NCI-H2196 treated with DMSO at 0.1 percent for 48 hours (cell line): ENCODE data around the gene PSAPL1.

Experiments
- DNase-seq: peaks from one replicate; lab custom pipeline; 2025; ENCODE audit not compliant: unreplicated experiment; lab: John Stamatoyannopoulos, UW

The PSAPL1 gene

GRCh38 chr4:7420661-7421040 lies 14.1 kb downstream of the PSAPL1 start:
- no peak for DNase-seq

GRCh38 chr4:7419961-7420660 lies 14.6 kb downstream of the PSAPL1 start:
- DNase-seq: no peak

- DNase-seq: no peak
Observed at GRCh38 chr4:7418131-7418943, 16.4 kb downstream of the PSAPL1 start.

DNA sequence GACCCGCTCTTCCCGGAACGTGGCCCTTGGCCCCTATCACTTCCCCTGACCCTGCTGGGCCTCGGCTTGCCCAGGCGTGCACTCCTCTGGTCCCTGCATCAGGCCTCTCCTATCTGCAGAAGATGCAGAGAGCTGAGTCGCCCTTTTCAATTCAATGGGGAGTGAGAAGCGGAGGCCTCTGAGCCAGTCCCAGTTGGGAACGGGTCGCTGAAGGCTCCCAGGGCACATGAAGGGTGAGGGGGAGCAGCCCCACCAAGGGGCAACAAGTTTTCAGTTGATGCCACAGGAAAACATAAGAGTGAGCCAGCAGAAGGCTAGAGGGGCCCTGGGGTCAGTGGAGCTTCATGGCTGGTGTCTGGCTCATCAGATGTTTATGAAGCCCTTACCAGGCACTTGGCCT lies 17.1 kb downstream of the PSAPL1 start:
- DNase-seq: no peak

DNA sequence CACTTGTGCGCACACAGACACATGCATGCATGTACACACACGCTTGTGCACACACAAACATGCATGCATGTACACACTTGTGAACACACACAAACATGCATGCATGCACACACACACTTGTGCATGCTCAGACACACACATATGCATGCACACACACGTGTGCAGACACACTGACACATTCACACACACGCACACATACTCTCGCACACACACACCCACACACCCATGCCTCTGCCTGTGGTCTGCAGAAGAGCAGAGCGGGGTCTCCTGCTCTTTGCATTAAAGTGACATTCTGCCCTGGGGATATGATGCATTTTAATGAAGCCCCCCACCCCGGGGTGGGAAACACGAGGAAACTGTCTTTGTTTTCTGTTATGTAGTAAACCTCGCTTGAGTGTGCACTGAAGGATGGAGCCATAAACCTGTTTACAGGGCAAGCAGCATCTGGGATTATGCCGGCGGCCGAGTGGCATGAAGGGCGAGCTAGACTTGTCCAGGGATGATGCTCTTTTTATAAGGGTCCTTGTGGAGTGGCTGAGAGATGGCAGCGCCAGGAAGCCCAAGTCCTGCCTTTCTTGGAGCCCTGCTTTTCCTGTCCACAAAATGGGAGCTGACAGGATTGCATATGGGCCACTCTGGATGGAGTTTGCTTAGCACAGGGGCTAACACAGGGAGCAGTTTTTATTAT lies 17.8 kb downstream of the PSAPL1 start:
- DNase-seq: no peak

- no peak for DNase-seq
Observed at GRCh38 chr4:7415927-7416686, 18.6 kb downstream of the PSAPL1 start.

DNA sequence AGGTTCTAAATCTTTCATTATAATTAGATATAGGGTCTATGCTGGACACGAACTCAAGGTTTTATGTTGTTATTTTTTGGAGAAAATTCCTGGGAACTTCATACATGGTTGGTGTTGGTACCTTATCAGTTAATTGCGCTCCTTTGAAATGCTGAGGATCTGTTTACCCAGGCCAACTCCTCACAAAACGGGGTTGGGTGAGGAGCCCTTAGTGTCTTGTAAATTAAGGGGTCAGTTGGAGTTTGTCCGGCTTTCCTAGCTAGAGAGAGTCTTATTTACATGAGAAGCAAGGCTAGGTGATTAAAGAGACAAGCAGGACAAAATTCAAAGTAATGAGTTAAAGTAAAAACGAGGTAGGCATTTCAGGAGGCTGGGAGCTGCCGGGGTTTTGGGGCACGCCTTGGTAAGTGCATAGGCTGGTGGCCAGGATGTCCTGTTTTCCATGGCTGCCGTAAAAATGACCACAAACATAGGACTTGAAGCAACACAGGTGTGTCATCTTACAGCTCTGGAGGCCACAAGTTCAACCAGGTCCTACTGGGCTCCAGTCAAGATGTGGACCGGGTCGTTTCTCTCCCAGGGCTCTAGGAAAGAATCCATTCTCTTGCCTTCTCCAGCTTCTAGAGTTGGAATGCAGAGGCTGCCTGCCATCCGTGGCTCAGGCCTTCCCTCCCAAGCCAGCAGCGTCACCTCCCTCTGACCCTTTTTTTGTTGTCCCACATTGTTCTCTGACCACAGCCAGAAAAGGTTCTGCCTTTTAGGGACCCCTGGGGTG lies 19.8 kb downstream of the PSAPL1 start:
- DNase-seq: no peak

GRCh38 chr4:7414046-7414445 lies 20.7 kb downstream of the PSAPL1 start:
- DNase-seq: no peak

- DNase-seq: no peak
Observed at GRCh38 chr4:7412554-7412912, 22.2 kb downstream of the PSAPL1 start.

- DNase-seq: no peak
Observed at GRCh38 chr4:7411896-7412553, 22.7 kb downstream of the PSAPL1 start.

- no peak for DNase-seq
Observed at GRCh38 chr4:7411491-7411890, 23.2 kb downstream of the PSAPL1 start.

GRCh38 chr4:7410446-7410845 lies 24.3 kb downstream of the PSAPL1 start:
- DNase-seq: no peak

GRCh38 chr4:7408166-7408565 lies 26.6 kb downstream of the PSAPL1 start:
- DNase-seq: no peak

DNA sequence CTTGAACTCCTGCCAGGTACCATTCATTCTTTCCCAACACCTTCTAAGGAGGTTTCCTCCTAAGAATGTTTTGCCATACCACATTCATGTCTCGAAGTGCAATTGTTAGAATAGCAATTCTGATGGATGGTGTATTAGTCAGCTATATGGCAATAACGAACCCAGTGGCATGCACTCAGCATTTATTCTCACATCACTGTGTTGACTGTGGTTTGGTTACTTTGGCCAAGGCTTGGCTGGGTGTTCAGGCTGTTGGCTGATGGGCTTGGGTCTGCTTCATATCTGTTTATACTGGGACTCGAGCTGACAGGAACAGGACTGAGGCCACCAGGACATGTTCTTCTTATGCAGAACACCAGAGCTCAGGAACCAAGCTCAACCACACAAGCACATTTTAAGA lies 31.7 kb downstream of the PSAPL1 start:
- DNase-seq: no peak

GRCh38 chr4:7402526-7402925 lies 32.2 kb downstream of the PSAPL1 start:
- no peak for DNase-seq

DNA sequence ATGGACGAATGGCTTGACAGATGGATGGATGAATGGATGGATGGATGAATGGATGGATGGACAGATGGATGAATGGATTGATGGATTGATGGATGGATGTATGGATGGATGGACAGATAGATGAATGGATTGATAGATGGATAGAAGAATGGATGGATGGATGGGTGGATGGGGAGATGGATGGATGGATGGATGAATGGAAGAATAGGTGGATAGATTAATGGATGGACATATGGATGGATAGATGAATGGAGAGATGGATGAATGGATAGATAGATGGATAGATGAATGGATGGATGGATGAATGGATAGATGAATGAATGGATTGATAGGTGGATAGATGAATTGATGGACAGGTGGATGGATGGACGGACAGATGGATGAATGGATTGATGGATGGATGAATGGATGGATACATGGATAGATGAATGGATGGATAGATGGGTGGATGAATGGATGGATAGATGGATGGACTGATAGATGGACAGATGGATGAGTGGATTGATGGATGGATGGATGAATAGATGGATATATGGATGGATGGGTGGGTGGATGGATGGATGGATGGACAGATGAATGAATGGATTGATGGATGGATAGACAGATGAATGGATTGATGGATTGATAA lies 33.9 kb downstream of the PSAPL1 start:
- no peak for DNase-seq

DNA sequence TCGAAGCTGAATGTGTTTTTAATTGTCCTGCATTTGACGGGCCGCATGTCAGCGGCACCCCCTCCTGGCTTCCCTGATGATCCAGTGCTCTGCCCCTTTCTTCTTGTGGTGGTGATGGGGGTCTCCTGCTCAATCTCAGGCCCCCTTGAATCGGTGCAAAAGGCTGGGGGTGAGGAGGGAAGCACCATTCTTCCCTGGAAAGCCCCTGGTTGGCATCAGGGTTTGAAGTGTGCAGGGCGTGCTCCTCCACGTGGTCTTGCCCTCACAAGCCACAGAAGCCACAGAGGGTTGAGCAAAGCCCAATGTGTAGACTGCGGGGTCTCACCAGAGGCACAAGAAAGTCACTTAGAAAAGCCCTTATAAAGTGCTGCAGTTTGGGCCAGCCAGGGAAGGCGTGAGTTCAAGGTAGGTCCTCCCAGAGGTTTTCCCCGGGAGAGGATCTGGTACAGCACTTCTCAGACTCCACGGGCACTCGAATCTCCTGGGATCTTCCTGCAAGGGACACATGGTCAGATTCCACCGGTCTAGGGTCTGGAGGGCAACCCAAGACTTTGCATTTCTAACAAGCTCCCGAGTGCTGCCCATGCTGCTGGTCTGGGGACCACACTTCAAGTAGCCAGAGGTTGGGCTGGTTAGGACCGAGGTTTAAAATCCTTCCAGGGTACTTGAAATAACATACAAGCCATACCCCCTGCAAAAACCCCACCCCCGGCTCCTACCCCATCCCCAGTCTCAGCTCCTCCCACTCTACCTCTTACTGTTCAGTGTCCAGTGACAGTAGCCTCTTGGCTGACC lies 35.1 kb downstream of the PSAPL1 start:
- DNase-seq: no peak

DNA sequence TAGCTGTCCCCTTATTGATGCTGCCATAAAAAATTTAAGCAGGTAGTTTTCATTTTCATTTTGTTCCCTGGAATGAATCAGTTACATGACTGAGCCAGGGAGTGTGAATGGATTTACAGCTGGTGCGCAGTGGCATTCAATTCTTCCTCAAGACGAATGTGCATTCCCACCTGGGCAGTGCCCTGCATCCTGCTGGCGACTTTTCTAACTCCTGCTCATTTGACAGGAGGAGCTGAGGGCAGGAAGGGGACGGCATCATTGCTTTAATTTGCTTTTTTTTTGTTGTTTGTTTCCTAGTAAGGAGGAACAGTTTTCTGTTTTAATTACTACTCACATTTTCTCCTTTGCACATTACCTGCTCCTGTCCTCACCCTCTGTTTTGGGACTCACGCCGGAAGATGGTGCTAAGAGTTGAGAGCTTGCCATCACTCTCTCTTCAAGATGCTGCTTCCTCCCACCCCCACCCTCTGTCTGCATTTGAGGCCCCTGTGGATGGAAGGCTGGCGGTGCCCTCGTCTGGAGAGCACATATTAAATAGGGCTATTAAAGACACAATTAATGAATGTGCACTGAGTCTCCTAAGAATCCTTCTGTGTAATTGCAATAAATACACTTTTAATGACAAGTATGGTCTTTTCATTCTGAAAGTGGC lies 35.8 kb downstream of the PSAPL1 start:
- DNase-seq: no peak

- peak; percentile 86 for DNase-seq
Observed at GRCh38 chr4:7398104-7398423, 36.7 kb downstream of the PSAPL1 start.
